Upper lobe of right lung (tissue), 1 donor: Measurements from ENCODE around the gene HMGXB3. TPM values are rescaled to one million over a fixed set of nuclear protein-coding genes. Genes with fewer than 3 reads are reported as not detected.

ENCODE experiments used
- ATAC-seq: fragments of 200-7000 bp; cut with Tn5 transposase; one replicate; pipeline ENCODE4 v1.9.1; 2020; ENCODE audit warnings: mild to moderate bottlenecking, moderate library complexity
- DNase-seq: peaks from one replicate; pipeline ENCODE4 v3.0.0-alpha.2; 2020
- H3K27ac ChIP-seq: fragments of 200-600 bp; one replicate; pipeline ENCODE4 v1.8.0; 2022
- H3K27me3 ChIP-seq: fragments of 200-600 bp; one replicate; pipeline ENCODE4 v1.8.0; 2022; ENCODE audit warnings: mild to moderate bottlenecking
- H3K36me3 ChIP-seq: fragments of 200-600 bp; one replicate; pipeline ENCODE4 v1.8.0; 2022
- H3K4me1 ChIP-seq: fragments of 200-600 bp; one replicate; pipeline ENCODE4 v1.8.0; 2022
- H3K4me3 ChIP-seq: fragments of 200-600 bp; one replicate; pipeline ENCODE4 v1.8.0; 2022; ENCODE audit warnings: mild to moderate bottlenecking
- H3K9me3 ChIP-seq: fragments of 200-600 bp; one replicate; pipeline ENCODE4 v1.8.0; 2022
- intact Hi-C: fragments of 100-400 bp; cut with DNase I; formaldehyde crosslinking; loops from one replicate; pipeline ENCODE4 v1.11.0; 2022
- total RNA-seq: library from RNA; stranded (reverse); fragmentation: NEBNext Ultra II Directional; extraction: Animal tissue kit (Norgen Biotek cat#: 25700); gene quantifications from one replicate; pipeline ENCODE4 v1.2.1, GENCODE V29; 2021
- TF ChIP-seq, protein P1 (sequence below): fragments of 200-600 bp; IDR thresholded peaks from one replicate; pipeline ENCODE4 v1.8.0; 2022; ENCODE audit warnings: antibody characterized with exemption
- donor health status: DM: no; HTN: yes; CAD: no; lungs with severe emphysema.

Gene HMGXB3
- total RNA-seq, 1 donor from 2014 or later: 33.7 TPM

DNA sequence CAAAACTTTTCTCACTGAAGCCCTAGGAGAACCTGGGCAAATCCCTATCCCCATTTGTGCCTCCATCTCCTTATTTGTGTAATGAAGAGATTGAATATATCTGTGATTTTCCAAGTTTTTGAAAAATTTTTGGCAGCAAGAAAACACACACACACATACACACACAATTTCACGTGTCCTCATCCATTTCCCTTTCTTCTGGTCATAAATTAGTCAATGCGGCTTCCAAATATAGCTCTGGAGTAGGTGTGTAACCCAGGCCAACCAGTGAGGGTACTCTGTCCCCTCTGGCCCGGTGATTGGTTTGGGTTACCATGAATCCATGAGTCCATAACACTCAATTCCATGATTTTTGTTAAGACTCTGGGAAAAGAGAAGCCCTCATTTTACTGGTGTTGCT lies 73.1 kb downstream of the HMGXB3 start:
- TF ChIP-seq, protein P1, sequence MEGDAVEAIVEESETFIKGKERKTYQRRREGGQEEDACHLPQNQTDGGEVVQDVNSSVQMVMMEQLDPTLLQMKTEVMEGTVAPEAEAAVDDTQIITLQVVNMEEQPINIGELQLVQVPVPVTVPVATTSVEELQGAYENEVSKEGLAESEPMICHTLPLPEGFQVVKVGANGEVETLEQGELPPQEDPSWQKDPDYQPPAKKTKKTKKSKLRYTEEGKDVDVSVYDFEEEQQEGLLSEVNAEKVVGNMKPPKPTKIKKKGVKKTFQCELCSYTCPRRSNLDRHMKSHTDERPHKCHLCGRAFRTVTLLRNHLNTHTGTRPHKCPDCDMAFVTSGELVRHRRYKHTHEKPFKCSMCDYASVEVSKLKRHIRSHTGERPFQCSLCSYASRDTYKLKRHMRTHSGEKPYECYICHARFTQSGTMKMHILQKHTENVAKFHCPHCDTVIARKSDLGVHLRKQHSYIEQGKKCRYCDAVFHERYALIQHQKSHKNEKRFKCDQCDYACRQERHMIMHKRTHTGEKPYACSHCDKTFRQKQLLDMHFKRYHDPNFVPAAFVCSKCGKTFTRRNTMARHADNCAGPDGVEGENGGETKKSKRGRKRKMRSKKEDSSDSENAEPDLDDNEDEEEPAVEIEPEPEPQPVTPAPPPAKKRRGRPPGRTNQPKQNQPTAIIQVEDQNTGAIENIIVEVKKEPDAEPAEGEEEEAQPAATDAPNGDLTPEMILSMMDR: no peak
- intact Hi-C loops: no loop called here
- Histone ChIP-seq H3K4me3 (no peak overlapping the region), H3K9me3 (no peaks in the 10 kb centered on the region), H3K4me1 (no peaks in the 10 kb centered on the region), H3K27me3 (no peaks in the 10 kb centered on the region), H3K36me3 (no peaks in the 10 kb centered on the region), H3K27ac (no peak overlapping the region)
- ATAC-seq (no peak), DNase-seq (no peak)

DNA sequence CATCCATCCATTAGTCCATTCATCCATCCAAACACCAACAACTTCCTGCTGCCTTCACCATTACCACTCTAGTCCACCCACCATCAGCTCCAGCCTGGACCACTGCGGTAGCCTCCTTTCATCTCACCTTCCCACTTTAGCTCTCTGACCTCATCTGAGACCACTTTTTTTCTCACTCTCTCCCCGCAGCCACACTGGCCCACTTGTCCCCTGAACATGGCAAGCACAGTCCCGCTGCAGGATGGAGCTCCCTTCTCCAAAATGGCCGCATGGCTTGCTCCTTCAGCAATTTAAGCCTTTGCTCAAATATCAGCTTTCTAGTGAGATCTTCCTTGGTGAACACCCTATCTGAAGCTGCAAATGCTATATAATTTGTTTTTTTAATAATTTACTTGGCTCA lies 74.7 kb downstream of the HMGXB3 start:
- no peaks in the 10 kb centered on the region for H3K4me1 ChIP-seq
- H3K4me3 ChIP-seq: no peak overlapping the region
- intact Hi-C loops: no loop called here
- TF ChIP-seq, protein P1: no peak
- no peaks in the 10 kb centered on the region for H3K36me3 ChIP-seq
- no peak for ATAC-seq
- no peak overlapping the region for H3K27ac ChIP-seq
- no peaks in the 10 kb centered on the region for H3K27me3 ChIP-seq
- no peak for DNase-seq
- H3K9me3 ChIP-seq: no peaks in the 10 kb centered on the region

DNA sequence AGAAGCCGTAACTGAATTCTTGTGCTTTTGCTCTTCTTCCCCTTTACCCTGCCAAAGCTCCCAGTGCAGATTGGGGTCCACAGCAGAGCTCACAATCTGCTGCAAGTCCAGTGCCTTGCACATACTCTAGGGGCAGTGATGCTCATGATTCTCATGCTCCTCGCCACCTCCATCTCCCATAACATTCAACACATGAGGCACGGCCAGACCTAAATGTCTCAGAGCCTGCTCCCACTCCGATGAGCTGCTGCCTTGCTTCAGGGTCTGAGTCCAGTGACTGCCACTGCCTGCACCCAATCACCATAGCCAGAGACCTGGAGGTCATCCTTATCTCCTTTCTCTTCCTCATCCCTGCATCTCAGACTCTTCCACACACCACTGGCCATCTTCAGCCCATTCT lies 75.3 kb downstream of the HMGXB3 start:
- Histone ChIP-seq H3K27ac (no peak overlapping the region), H3K27me3 (no peaks in the 10 kb centered on the region), H3K9me3 (no peaks in the 10 kb centered on the region), H3K36me3 (no peaks in the 10 kb centered on the region), H3K4me3 (no peak overlapping the region), H3K4me1 (no peaks in the 10 kb centered on the region)
- TF ChIP-seq, protein P1: no peak
- DNase-seq: no peak
- intact Hi-C loops: no loop called here
- ATAC-seq: no peak

DNA sequence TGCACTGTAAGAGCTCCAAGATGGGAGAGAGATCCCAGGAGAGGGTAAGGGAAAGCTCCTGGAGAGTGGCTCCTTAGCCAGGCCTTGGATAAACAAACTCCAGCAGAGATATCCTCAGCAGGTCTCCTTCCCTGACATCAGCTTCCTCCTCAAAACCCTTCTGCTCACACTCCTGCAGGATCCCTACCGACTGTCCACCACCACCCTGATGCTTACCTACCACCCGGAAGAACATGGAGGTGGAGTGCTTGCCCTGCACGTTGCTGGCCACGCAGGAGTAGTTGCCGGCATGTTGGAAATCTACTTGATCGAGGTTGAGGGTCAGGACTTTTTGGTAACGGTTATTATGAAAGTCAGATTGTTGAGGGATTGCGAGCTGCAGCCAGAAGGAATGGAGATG lies 76.5 kb downstream of the HMGXB3 start:
- Histone ChIP-seq H3K27ac (no peak overlapping the region), H3K4me1 (peaks cover 8% of the 10 kb centered on the region), H3K4me3 (no peak overlapping the region), H3K27me3 (no peaks in the 10 kb centered on the region), H3K36me3 (no peaks in the 10 kb centered on the region), H3K9me3 (no peaks in the 10 kb centered on the region)
- ATAC-seq (no peak), DNase-seq (no peak)
- intact Hi-C loops: no loop called here
- TF ChIP-seq, protein P1: no peak

DNA sequence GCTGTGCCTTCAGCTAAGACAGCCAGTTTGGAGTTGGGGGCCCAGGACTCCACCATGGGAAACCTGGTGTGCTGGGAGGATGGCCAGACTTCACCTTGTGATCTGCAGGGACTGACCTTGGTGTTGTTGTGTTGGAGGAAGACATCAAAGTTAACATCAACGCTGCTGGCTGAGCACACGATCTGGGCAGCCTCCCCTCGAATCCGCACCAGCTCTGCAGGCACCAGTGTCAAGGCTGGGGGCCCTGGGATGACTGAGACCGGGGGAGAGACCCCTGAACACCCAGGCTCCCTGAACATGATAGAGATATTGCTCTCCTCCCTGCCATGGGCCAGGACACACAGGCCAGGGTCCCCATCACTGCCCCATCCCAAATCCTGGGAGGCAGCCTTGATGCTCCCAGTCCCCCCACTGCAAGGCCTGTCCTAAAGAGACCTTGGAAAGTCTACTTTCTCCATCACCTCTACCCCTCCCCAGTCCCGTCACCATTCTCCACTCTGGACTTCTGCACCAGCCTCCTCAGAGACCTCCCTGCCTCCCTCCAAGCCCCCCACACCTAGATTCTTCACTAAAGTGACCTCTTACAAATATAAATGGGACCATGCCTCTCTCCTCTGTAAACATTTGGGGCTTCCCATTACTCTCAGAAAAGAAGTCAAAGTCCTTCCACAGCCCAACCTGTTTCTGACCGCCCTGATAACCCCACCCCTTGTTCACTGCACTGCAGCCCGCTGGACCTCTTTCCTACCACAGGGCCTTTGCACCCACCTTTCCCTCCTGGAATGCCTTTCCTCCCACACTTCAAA lies 77.7 kb downstream of the HMGXB3 start:
- DNase-seq: no peak
- ATAC-seq: no peak
- no peak overlapping the region for H3K4me3 ChIP-seq
- H3K27ac ChIP-seq: no peak overlapping the region
- H3K9me3 ChIP-seq: no peaks in the 10 kb centered on the region
- TF ChIP-seq, protein P1: no peak
- peaks cover 10% of the 10 kb centered on the region for H3K4me1 ChIP-seq
- intact Hi-C loops: no loop called here
- H3K27me3 ChIP-seq: no peaks in the 10 kb centered on the region
- no peaks in the 10 kb centered on the region for H3K36me3 ChIP-seq
